Activated T-helper 17 cell treated with anti-CD3 and anti-CD28 coated beads, Interleukin-2, amount 50 U/mL, for 72 hours (primary cell): ENCODE data around the gene KATNB1. TPM values are rescaled to one million over a fixed set of nuclear protein-coding genes. Genes with fewer than 3 reads are reported as not detected.
A peak's percentile ranks its signal among the peaks of the same experiment; 100 is the strongest.
"Not testable (repeated sequence)": the region's sequence is repeated elsewhere in the genome, so short reads cannot be mapped to it uniquely, and the experiment has no call there.

Source experiments
- ATAC-seq: fragments of 150-1000 bp; cut with Tn5 transposase; replicated peaks from 2 replicates; pipeline ENCODE4 v1.10.0; 2021; ENCODE audit warnings: mild to moderate bottlenecking, moderate library complexity
- H3K27ac Mint-ChIP-seq: one replicate; pipeline ENCODE4 v1.8.0; 2022; ENCODE audit warnings: mixed read lengths
- H3K27me3 Mint-ChIP-seq: one replicate; pipeline ENCODE4 v1.8.0; 2022; ENCODE audit warnings: mixed read lengths
- H3K36me3 Mint-ChIP-seq: one replicate; pipeline ENCODE4 v1.8.0; 2022; ENCODE audit warnings: low read depth, mild to moderate bottlenecking, mixed read lengths
- H3K4me1 Mint-ChIP-seq: one replicate; pipeline ENCODE4 v1.8.0; 2022; ENCODE audit warnings: mixed read lengths
- H3K4me3 Mint-ChIP-seq: one replicate; pipeline ENCODE4 v1.8.0; 2022; ENCODE audit warnings: mild to moderate bottlenecking, mixed read lengths
- H3K9me3 Mint-ChIP-seq: one replicate; pipeline ENCODE4 v1.8.0; 2022; ENCODE audit warnings: mixed read lengths
- total RNA-seq, 2 donors: library from RNA; stranded (reverse); gene quantifications; one replicate each; pipeline ENCODE4 v1.2.3, GENCODE V29; 2022

The KATNB1 gene
- total RNA-seq, 2 donors from 2014 or later: 20.0 to 37.5 TPM

- H3K4me3 Mint-ChIP-seq: no peak overlapping the region
- H3K27ac Mint-ChIP-seq: no peak overlapping the region
- ATAC-seq: no peak
- no peaks in the 10 kb centered on the region for H3K4me1 Mint-ChIP-seq
- H3K9me3 Mint-ChIP-seq: no peaks in the 10 kb centered on the region
- no peaks in the 10 kb centered on the region for H3K36me3 Mint-ChIP-seq
- no peaks in the 10 kb centered on the region for H3K27me3 Mint-ChIP-seq
These were observed 48.3 kb downstream of the KATNB1 start for GRCh38 chr16:57783883-57784282.

GRCh38 chr16:57784334-57784733 lies 48.8 kb downstream of the KATNB1 start:
- ATAC-seq: no peak
- Mint-ChIP-seq H3K4me3 (no peak overlapping the region), H3K36me3 (no peaks in the 10 kb centered on the region), H3K27me3 (no peaks in the 10 kb centered on the region), H3K4me1 (no peaks in the 10 kb centered on the region), H3K27ac (no peak overlapping the region), H3K9me3 (no peaks in the 10 kb centered on the region)

GRCh38 chr16:57785385-57785784 lies 49.8 kb downstream of the KATNB1 start:
- Mint-ChIP-seq H3K4me1 (no peaks in the 10 kb centered on the region), H3K27me3 (no peaks in the 10 kb centered on the region), H3K4me3 (no peak overlapping the region), H3K36me3 (no peaks in the 10 kb centered on the region), H3K9me3 (no peaks in the 10 kb centered on the region), H3K27ac (no peak overlapping the region)
- ATAC-seq: no peak

GRCh38 chr16:57785924-57786323 lies 50.4 kb downstream of the KATNB1 start:
- Mint-ChIP-seq H3K9me3 (no peaks in the 10 kb centered on the region), H3K27me3 (no peaks in the 10 kb centered on the region), H3K4me3 (no peak overlapping the region), H3K27ac (no peak overlapping the region), H3K36me3 (no peaks in the 10 kb centered on the region), H3K4me1 (no peaks in the 10 kb centered on the region)
- no peak for ATAC-seq

- Mint-ChIP-seq H3K27ac (no peak overlapping the region), H3K4me1 (no peaks in the 10 kb centered on the region), H3K36me3 (no peaks in the 10 kb centered on the region), H3K4me3 (no peak overlapping the region), H3K27me3 (no peaks in the 10 kb centered on the region), H3K9me3 (no peaks in the 10 kb centered on the region)
- no peak for ATAC-seq
These were observed 51.3 kb downstream of the KATNB1 start for GRCh38 chr16:57786632-57787518.

GRCh38 chr16:57787519-57787905 lies 51.9 kb downstream of the KATNB1 start:
- no peak for ATAC-seq
- H3K27ac Mint-ChIP-seq: no peak overlapping the region
- H3K27me3 Mint-ChIP-seq: no peaks in the 10 kb centered on the region
- no peaks in the 10 kb centered on the region for H3K4me1 Mint-ChIP-seq
- H3K9me3 Mint-ChIP-seq: no peaks in the 10 kb centered on the region
- H3K4me3 Mint-ChIP-seq: no peak overlapping the region
- H3K36me3 Mint-ChIP-seq: no peaks in the 10 kb centered on the region

- ATAC-seq: no peak
These were observed 52.8 kb downstream of the KATNB1 start for GRCh38 chr16:57788252-57788841.

GRCh38 chr16:57788951-57789350 lies 53.4 kb downstream of the KATNB1 start:
- no peak overlapping the region for H3K27ac Mint-ChIP-seq
- no peak for ATAC-seq
- no peaks in the 10 kb centered on the region for H3K27me3 Mint-ChIP-seq
- no peak overlapping the region for H3K4me3 Mint-ChIP-seq
- no peaks in the 10 kb centered on the region for H3K4me1 Mint-ChIP-seq
- H3K9me3 Mint-ChIP-seq: no peaks in the 10 kb centered on the region
- H3K36me3 Mint-ChIP-seq: no peaks in the 10 kb centered on the region

More at GRCh38 chr16:57788252-57788841, 52.8 kb downstream of the KATNB1 start:
- Mint-ChIP-seq H3K36me3 (no peaks in the 10 kb centered on the region), H3K27ac (no peak overlapping the region), H3K27me3 (no peaks in the 10 kb centered on the region), H3K4me3 (no peak overlapping the region), H3K9me3 (no peaks in the 10 kb centered on the region), H3K4me1 (no peaks in the 10 kb centered on the region)

GRCh38 chr16:57791195-57791892 lies 55.8 kb downstream of the KATNB1 start:
- Mint-ChIP-seq H3K4me1 (no peaks in the 10 kb centered on the region), H3K27me3 (no peaks in the 10 kb centered on the region), H3K4me3 (no peak overlapping the region), H3K36me3 (no peaks in the 10 kb centered on the region), H3K9me3 (no peaks in the 10 kb centered on the region), H3K27ac (no peak overlapping the region)
- ATAC-seq: no peak

GRCh38 chr16:57791893-57792461 lies 56.4 kb downstream of the KATNB1 start:
- no peaks in the 10 kb centered on the region for H3K27me3 Mint-ChIP-seq
- H3K27ac Mint-ChIP-seq: no peak overlapping the region
- no peaks in the 10 kb centered on the region for H3K9me3 Mint-ChIP-seq
- H3K36me3 Mint-ChIP-seq: no peaks in the 10 kb centered on the region
- ATAC-seq: no peak
- H3K4me3 Mint-ChIP-seq: no peak overlapping the region
- no peaks in the 10 kb centered on the region for H3K4me1 Mint-ChIP-seq

GRCh38 chr16:57794849-57795430 lies 59.4 kb downstream of the KATNB1 start:
- no peaks in the 10 kb centered on the region for H3K9me3 Mint-ChIP-seq

GRCh38 chr16:57795431-57795878 lies 59.9 kb downstream of the KATNB1 start:
- H3K4me3 Mint-ChIP-seq: no peak overlapping the region

More at GRCh38 chr16:57794849-57795430, 59.4 kb downstream of the KATNB1 start:
- peaks cover 13% of the 10 kb centered on the region for H3K4me1 Mint-ChIP-seq
- H3K4me3 Mint-ChIP-seq: no peak overlapping the region
- no peaks in the 10 kb centered on the region for H3K36me3 Mint-ChIP-seq
- no peaks in the 10 kb centered on the region for H3K27me3 Mint-ChIP-seq
- H3K27ac Mint-ChIP-seq: no peak overlapping the region
- no peak for ATAC-seq

GRCh38 chr16:57796014-57796413 lies 60.4 kb downstream of the KATNB1 start:
- not testable (repeated sequence) for H3K27me3 Mint-ChIP-seq, H3K36me3 Mint-ChIP-seq, H3K4me3 Mint-ChIP-seq, H3K27ac Mint-ChIP-seq, H3K9me3 Mint-ChIP-seq, ATAC-seq
- H3K4me1 Mint-ChIP-seq: peaks cover 13% of the 10 kb centered on the region

More at GRCh38 chr16:57795431-57795878, 59.9 kb downstream of the KATNB1 start:
- Mint-ChIP-seq H3K36me3 (no peaks in the 10 kb centered on the region), H3K27me3 (peaks cover 2% of the 10 kb centered on the region), H3K9me3 (no peaks in the 10 kb centered on the region), H3K27ac (no peak overlapping the region), H3K4me1 (peaks cover 13% of the 10 kb centered on the region)
- ATAC-seq: peak; percentile 44

- Mint-ChIP-seq H3K4me3 (no peak overlapping the region), H3K36me3 (no peaks in the 10 kb centered on the region), H3K27ac (peak overlapping the region; percentile 62), H3K9me3 (no peaks in the 10 kb centered on the region), H3K27me3 (peaks cover 4% of the 10 kb centered on the region), H3K4me1 (peaks cover 13% of the 10 kb centered on the region)
- ATAC-seq: no peak
These were observed 61.6 kb downstream of the KATNB1 start for GRCh38 chr16:57797216-57797525.
